Neural progenitor cell (in vitro differentiated cells): Measurements from ENCODE around the gene PALS1. TPM values are rescaled to one million over a fixed set of nuclear protein-coding genes. Genes with fewer than 3 reads are reported as not detected.

Source experiments
- DNase-seq: peaks from one replicate; pipeline ENCODE4 v3.0.0-alpha.2; 2016; ENCODE audit warnings: low spot score
- H2AFZ ChIP-seq: fragments of 200-600 bp; sonication (generic); replicated peaks from 2 replicates; pipeline ENCODE4 v1.6.1; 2016; ENCODE audit warnings: antibody characterized with exemption
- H3F3A ChIP-seq: fragments of 200-600 bp; sonication (generic); 2 replicates; pipeline ENCODE4 v1.6.1; 2016; ENCODE audit warnings: antibody characterized with exemption, low read depth
- H3K27ac ChIP-seq: fragments of 200-600 bp; sonication (generic); 2 replicates; pipeline ENCODE4 v1.5.1; 2016; ENCODE audit warnings: mild to moderate bottlenecking
- H3K27me3 ChIP-seq: fragments of 200-600 bp; sonication (generic); 2 replicates; pipeline ENCODE4 v1.6.1; 2016; ENCODE audit warnings: mild to moderate bottlenecking, moderate library complexity
- H3K36me3 ChIP-seq: fragments of 200-600 bp; sonication (generic); 2 replicates; pipeline ENCODE4 v1.5.1; 2016
- H3K4me1 ChIP-seq: fragments of 200-600 bp; sonication (generic); 2 replicates; pipeline ENCODE4 v1.6.1; 2016; ENCODE audit warnings: mixed run types
- H3K4me2 ChIP-seq: fragments of 200-600 bp; sonication (generic); 2 replicates; pipeline ENCODE4 v1.6.1; 2016
- H3K4me3 ChIP-seq: fragments of 200-600 bp; sonication (generic); 2 replicates; pipeline ENCODE4 v1.5.1; 2016
- H3K79me2 ChIP-seq: fragments of 200-600 bp; sonication (generic); 2 replicates; pipeline ENCODE4 v1.6.1; 2016; ENCODE audit warnings: low read depth
- H3K9ac ChIP-seq: fragments of 200-600 bp; sonication (generic); 2 replicates; pipeline ENCODE4 v1.6.1; 2016
- H3K9me3 ChIP-seq: fragments of 200-600 bp; sonication (generic); 2 replicates; pipeline ENCODE4 v1.5.1; 2016; ENCODE audit warnings: low read depth
- H4K20me1 ChIP-seq: fragments of 200-600 bp; sonication (generic); 2 replicates; pipeline ENCODE4 v1.6.1; 2016; ENCODE audit warnings: low read depth
- H3K27ac Mint-ChIP-seq: 3 replicates; pipeline ENCODE4 v1.8.0; 2021; ENCODE audit warnings: mixed read lengths
- H3K27me3 Mint-ChIP-seq: 2 replicates; pipeline ENCODE4 v1.8.0; 2022; ENCODE audit warnings: low read depth, mild to moderate bottlenecking, inconsistent platforms, moderate library complexity, mixed read lengths; ENCODE audit not compliant: insufficient read depth
- H3K36me3 Mint-ChIP-seq: 3 replicates; pipeline ENCODE4 v1.8.0; 2021; ENCODE audit warnings: mixed read lengths
- H3K4me1 Mint-ChIP-seq: 3 replicates; pipeline ENCODE4 v1.8.0; 2021; ENCODE audit warnings: mixed read lengths
- H3K4me3 Mint-ChIP-seq: 3 replicates; pipeline ENCODE4 v1.8.0; 2021; ENCODE audit warnings: mild to moderate bottlenecking, moderate library complexity, mixed read lengths
- H3K9me3 Mint-ChIP-seq: 3 replicates; pipeline ENCODE4 v1.8.0; 2020; ENCODE audit warnings: mixed read lengths
- EZH2 ChIP-seq: fragments of 200-600 bp; sonication (generic); IDR thresholded peaks from 2 replicates; pipeline ENCODE4 v1.6.1; 2017; ENCODE audit warnings: antibody characterized with exemption, mild to moderate bottlenecking, moderate library complexity
- EZH2phosphoT487 ChIP-seq: fragments of 200-600 bp; sonication (generic); IDR thresholded peaks from 2 replicates; pipeline ENCODE4 v1.6.1; 2017; ENCODE audit warnings: antibody characterized with exemption
- total RNA-seq: library from RNA; depleted of rRNA; stranded (reverse); fragments of >200 nt; gene quantifications from 2 replicates; pipeline ENCODE4 v1.2.3, GENCODE V29; 2015; ENCODE audit warnings: low replicate concordance
- TF ChIP-seq, protein P1 (sequence below): fragments of 200-600 bp; sonication (generic); IDR thresholded peaks from 2 replicates; pipeline ENCODE4 v1.5.1; 2017; ENCODE audit warnings: antibody characterized with exemption, mild to moderate bottlenecking

PALS1 gene
- total RNA-seq, 1 donor from 2014 or later, result 47.0 TPM

DNA sequence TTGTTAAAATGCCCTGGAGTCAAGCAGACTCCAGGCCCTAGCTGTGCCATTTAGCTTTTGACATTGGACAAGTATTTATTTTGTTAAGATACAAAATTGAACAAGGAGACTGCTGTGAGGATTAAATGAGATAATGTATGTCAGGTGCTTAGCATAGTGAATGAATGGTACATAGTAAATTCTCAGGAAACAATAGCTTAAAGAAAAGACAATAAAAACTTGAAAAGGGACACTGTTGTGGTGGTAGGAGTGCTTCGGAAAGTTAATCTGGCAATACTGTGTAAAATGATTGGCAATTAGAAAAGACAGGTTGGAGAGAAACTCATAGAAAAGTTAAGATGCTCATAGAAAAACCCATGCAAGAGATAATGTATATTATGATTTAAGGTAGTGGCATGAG lies 19.7 kb downstream of the PALS1 start:
- peaks cover 3% of the 10 kb centered on the region for H3K36me3 Mint-ChIP-seq

DNA sequence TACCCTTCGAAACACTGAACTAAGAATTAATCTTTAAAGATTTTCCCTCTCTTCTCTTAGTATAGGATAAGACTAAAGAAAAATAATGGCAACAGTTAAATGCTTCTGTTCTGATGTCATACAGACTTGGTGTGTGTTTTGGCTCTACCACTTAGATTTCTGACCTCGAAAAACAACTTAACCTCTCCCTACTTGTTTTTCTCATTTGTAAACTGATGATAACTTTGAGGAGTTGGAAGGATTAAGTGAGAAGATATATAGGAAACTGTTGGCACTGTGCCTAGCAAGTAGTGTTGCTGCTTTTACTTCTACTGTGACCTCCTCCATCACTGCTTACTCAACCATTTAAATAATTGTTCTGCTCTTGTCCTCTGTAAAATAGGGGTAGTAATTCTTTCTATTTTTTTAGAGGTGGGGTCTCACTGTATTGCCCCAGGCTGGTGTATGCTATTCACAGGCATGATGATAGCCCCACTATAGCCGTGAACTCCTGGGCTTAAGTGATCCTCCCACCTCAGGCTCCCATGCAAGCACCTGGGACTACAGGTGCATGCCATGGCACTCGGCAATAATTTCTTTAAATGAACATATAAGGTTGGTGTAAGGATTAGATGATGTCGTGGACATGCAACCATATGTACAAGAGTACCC lies 22.4 kb downstream of the PALS1 start:
- Histone ChIP-seq H3F3A (peaks cover 7% of the 10 kb centered on the region), H3K4me3 (no peak overlapping the region), H3K27me3 (no peaks in the 10 kb centered on the region), H3K9ac (no peak overlapping the region), H3K27ac (no peak overlapping the region), H3K4me2 (no peak overlapping the region), H3K4me1 (peaks cover 28% of the 10 kb centered on the region), H3K79me2 (peaks cover 81% of the 10 kb centered on the region), H3K36me3 (no peaks in the 10 kb centered on the region), H3K9me3 (no peaks in the 10 kb centered on the region), H2AFZ (no peak overlapping the region), H4K20me1 (peaks cover 60% of the 10 kb centered on the region)
- Mint-ChIP-seq H3K4me1 (peaks cover 13% of the 10 kb centered on the region), H3K9me3 (no peaks in the 10 kb centered on the region), H3K4me3 (no peak overlapping the region), H3K36me3 (peaks cover 2% of the 10 kb centered on the region), H3K27me3 (no peaks in the 10 kb centered on the region), H3K27ac (peak overlapping the region; percentile 14)
- no peak for DNase-seq
- TF ChIP-seq, protein P1, sequence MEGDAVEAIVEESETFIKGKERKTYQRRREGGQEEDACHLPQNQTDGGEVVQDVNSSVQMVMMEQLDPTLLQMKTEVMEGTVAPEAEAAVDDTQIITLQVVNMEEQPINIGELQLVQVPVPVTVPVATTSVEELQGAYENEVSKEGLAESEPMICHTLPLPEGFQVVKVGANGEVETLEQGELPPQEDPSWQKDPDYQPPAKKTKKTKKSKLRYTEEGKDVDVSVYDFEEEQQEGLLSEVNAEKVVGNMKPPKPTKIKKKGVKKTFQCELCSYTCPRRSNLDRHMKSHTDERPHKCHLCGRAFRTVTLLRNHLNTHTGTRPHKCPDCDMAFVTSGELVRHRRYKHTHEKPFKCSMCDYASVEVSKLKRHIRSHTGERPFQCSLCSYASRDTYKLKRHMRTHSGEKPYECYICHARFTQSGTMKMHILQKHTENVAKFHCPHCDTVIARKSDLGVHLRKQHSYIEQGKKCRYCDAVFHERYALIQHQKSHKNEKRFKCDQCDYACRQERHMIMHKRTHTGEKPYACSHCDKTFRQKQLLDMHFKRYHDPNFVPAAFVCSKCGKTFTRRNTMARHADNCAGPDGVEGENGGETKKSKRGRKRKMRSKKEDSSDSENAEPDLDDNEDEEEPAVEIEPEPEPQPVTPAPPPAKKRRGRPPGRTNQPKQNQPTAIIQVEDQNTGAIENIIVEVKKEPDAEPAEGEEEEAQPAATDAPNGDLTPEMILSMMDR, result no peak
- TF ChIP-seq EZH2phosphoT487 (no peak), EZH2 (no peak)

More for the DNA sequence above, 19.7 kb downstream of the PALS1 start:
- no peak for DNase-seq
- Histone ChIP-seq H3K4me3 (no peak overlapping the region), H3K4me1 (peaks cover 19% of the 10 kb centered on the region), H3K36me3 (no peaks in the 10 kb centered on the region), H3K79me2 (peaks cover 82% of the 10 kb centered on the region), H3K4me2 (no peak overlapping the region), H3K27ac (no peak overlapping the region), H3F3A (no peaks in the 10 kb centered on the region), H4K20me1 (peaks cover 74% of the 10 kb centered on the region), H2AFZ (no peak overlapping the region), H3K9me3 (no peaks in the 10 kb centered on the region), H3K27me3 (no peaks in the 10 kb centered on the region), H3K9ac (no peak overlapping the region)
- Mint-ChIP-seq H3K9me3 (no peaks in the 10 kb centered on the region), H3K27ac (no peak overlapping the region), H3K27me3 (no peaks in the 10 kb centered on the region), H3K4me3 (no peak overlapping the region), H3K4me1 (peaks cover 2% of the 10 kb centered on the region)
- TF ChIP-seq EZH2, result no peak
- TF ChIP-seq EZH2phosphoT487, result no peak
- TF ChIP-seq, protein P1, result no peak

DNA sequence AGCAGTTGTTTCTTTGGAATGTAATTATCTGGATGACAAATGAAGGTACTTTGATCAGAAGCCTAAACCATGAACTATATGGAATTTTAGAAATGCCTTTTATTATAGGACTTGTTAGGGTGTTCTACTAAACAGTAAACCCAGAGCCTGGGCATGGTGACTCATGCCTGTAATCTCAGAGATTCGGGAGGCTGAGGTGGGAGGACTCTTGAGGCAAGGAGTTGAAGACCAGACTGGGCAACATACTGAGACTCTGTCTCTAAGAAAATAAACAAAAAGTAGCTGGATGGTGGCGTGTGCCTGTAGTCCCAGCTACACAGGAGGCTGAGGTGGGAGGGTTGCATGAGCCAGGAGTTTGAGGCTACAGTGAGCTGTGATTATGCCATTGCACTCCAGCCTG lies 23.9 kb downstream of the PALS1 start:
- no peaks in the 10 kb centered on the region for H3K9me3 ChIP-seq
- peaks cover 22% of the 10 kb centered on the region for H3F3A ChIP-seq
- Mint-ChIP-seq H3K27ac (peak overlapping the region; percentile 13), H3K9me3 (no peaks in the 10 kb centered on the region), H3K36me3 (peaks cover 2% of the 10 kb centered on the region), H3K4me3 (no peak overlapping the region), H3K4me1 (peaks cover 28% of the 10 kb centered on the region), H3K27me3 (no peaks in the 10 kb centered on the region)
- no peak for DNase-seq
- H3K4me3 ChIP-seq, result no peak overlapping the region
- H3K27me3 ChIP-seq, result no peaks in the 10 kb centered on the region
- TF ChIP-seq, protein P1, result no peak
- TF ChIP-seq EZH2phosphoT487 (no peak), EZH2 (no peak)
- no peak overlapping the region for H3K27ac ChIP-seq
- no peak overlapping the region for H2AFZ ChIP-seq
- no peak overlapping the region for H3K9ac ChIP-seq
- H3K79me2 ChIP-seq, result peaks cover 81% of the 10 kb centered on the region
- no peak overlapping the region for H3K4me2 ChIP-seq
- H4K20me1 ChIP-seq, result peaks cover 52% of the 10 kb centered on the region
- H3K4me1 ChIP-seq, result peaks cover 43% of the 10 kb centered on the region
- H3K36me3 ChIP-seq, result no peaks in the 10 kb centered on the region
